Activated B cell treated with CpG ODN at 0.5 μM for 24 hours (primary cell): ENCODE measurements around the gene CENPC. TPM values are rescaled to one million over a fixed set of nuclear protein-coding genes. Genes with fewer than 3 reads are reported as not detected.

Source experiments
- ATAC-seq: fragments of 200-7000 bp; cut with Tn5 transposase; one replicate; pipeline ENCODE4 v1.10.0; 2021; ENCODE audit warnings: low read depth, mild to moderate bottlenecking, moderate library complexity
- CTCF ChIA-PET: fragments of 350-600 bp; sonication (Branson Sonifier 250); formaldehyde crosslinking; loops from one replicate; lab custom pipeline; 2021; ENCODE audit warnings: antibody characterized with exemption; lab: Charles Lee
- POLR2A ChIA-PET: fragments of 350-600 bp; sonication (Branson Sonifier 250); formaldehyde crosslinking; loops from one replicate; lab custom pipeline; 2021; ENCODE audit warnings: antibody characterized with exemption; lab: Charles Lee
- DNase-seq: peaks from one replicate; pipeline ENCODE4 v3.0.0; 2022
- H3K27ac Mint-ChIP-seq: one replicate; pipeline ENCODE4 v1.8.0; 2020; ENCODE audit warnings: mixed read lengths
- H3K27me3 Mint-ChIP-seq: one replicate; pipeline ENCODE4 v1.8.0; 2021; ENCODE audit warnings: mixed read lengths
- H3K36me3 Mint-ChIP-seq: one replicate; pipeline ENCODE4 v1.8.0; 2021; ENCODE audit warnings: low read depth, mixed read lengths
- H3K4me1 Mint-ChIP-seq: one replicate; pipeline ENCODE4 v1.8.0; 2021; ENCODE audit warnings: mixed read lengths
- H3K4me3 Mint-ChIP-seq: one replicate; pipeline ENCODE4 v1.8.0; 2020; ENCODE audit warnings: mild to moderate bottlenecking, mixed read lengths
- H3K9me3 Mint-ChIP-seq: one replicate; pipeline ENCODE4 v1.8.0; 2020; ENCODE audit warnings: mixed read lengths
- CTCF ChIP-seq: fragments of 200-600 bp; IDR thresholded peaks from one replicate; pipeline ENCODE4 v1.8.0; 2022; ENCODE audit warnings: antibody characterized with exemption, mild to moderate bottlenecking
- intact Hi-C: fragments of 100-400 bp; cut with micrococcal nuclease; formaldehyde crosslinking; loops from one replicate; pipeline ENCODE4 v1.15.1; 2024
- total RNA-seq: library from RNA; stranded (reverse); gene quantifications from 2 replicates; pipeline ENCODE4 v1.2.3, GENCODE V29; 2022

CENPC gene
- 40.5 and 46.0 TPM in 2 replicates for total RNA-seq

GRCh38 chr4:67545199-67546003 is at the start of gene CENPC:
CENPC (minus strand) TSS chr4:67545503; CDS start chr4:67545355, 148 bp downstream.
- intact Hi-C loops = loop anchor here (1.0 kb wide), 5 partner anchors 13 to 805 kb away; partner anchors contain the start of genes STAP1, UBA6 and YTHDC1
- ATAC-seq (peak; percentile 93), DNase-seq (peak; percentile 85)
- Mint-ChIP-seq H3K27ac (peak within 1 kb of the TSS; percentile 98), H3K4me1 (peaks cover 50% of the 10 kb centered on the region), H3K9me3 (no peaks in the 10 kb centered on the region), H3K36me3 (peaks cover 39% of the 10 kb centered on the region), H3K27me3 (no peaks in the 10 kb centered on the region), H3K4me3 (peak within 1 kb of the TSS; percentile 96)
- no peak for TF ChIP-seq CTCF
- ChIA-PET POLR2A (interaction anchor here (0.6 to 3.9 kb wide), 12 partner anchors 9 to 156 kb away, joined by 3 to 35 read pairs (median 4); partner anchors contain the start of genes STAP1 and UBA6), CTCF (interaction anchor here (0.6 to 1.6 kb wide), 4 partner anchors 9 to 366 kb away, joined by 4 to 6 read pairs (median 4); partner anchors contain the start of gene UBA6)

- Mint-ChIP-seq H3K4me1 (peaks cover 27% of the 10 kb centered on the region), H3K9me3 (peaks cover 7% of the 10 kb centered on the region), H3K4me3 (no peak overlapping the region), H3K27me3 (no peaks in the 10 kb centered on the region), H3K27ac (peak overlapping the region; percentile 3), H3K36me3 (peaks cover 91% of the 10 kb centered on the region)
- ATAC-seq = no peak
- no peak for TF ChIP-seq CTCF
- ChIA-PET CTCF (no interaction called here), POLR2A (no interaction called here)
- intact Hi-C loops = loop anchor here (2.0 kb wide), 1 partner anchor 13 kb away; no protein-coding TSS in a partner anchor
- no peak for DNase-seq
Observed at GRCh38 chr4:67593741-67594175, 48.5 kb upstream of the CENPC start.

- CTCF ChIA-PET = interaction anchor here (0.9 kb wide), 1 partner anchor 32 kb away, joined by 3 read pairs; no protein-coding TSS in a partner anchor
- H3K36me3 Mint-ChIP-seq = peaks cover 74% of the 10 kb centered on the region
Observed at GRCh38 chr4:67587156-67587555, 41.9 kb upstream of the CENPC start.

GRCh38 chr4:67584496-67584895 is 39.2 kb upstream of the CENPC start:
- ATAC-seq (no peak), DNase-seq (no peak)
- Mint-ChIP-seq H3K27me3 (no peaks in the 10 kb centered on the region), H3K4me3 (no peak overlapping the region), H3K9me3 (no peaks in the 10 kb centered on the region), H3K27ac (peak overlapping the region; percentile 60), H3K4me1 (peaks cover 35% of the 10 kb centered on the region), H3K36me3 (peaks cover 71% of the 10 kb centered on the region)
- no peak for TF ChIP-seq CTCF
- intact Hi-C loops = no loop called here
- ChIA-PET POLR2A (no interaction called here), CTCF (no interaction called here)

More at GRCh38 chr4:67587156-67587555, 41.9 kb upstream of the CENPC start:
- POLR2A ChIA-PET = interaction anchor here (0.6 to 0.9 kb wide), 2 partner anchors 26 to 114 kb away, joined by 3 to 6 read pairs; partner anchors contain the start of gene UBA6
- ATAC-seq (no peak), DNase-seq (no peak)
- Mint-ChIP-seq H3K27ac (no peak overlapping the region), H3K9me3 (no peaks in the 10 kb centered on the region), H3K4me1 (peaks cover 14% of the 10 kb centered on the region), H3K4me3 (no peak overlapping the region), H3K27me3 (no peaks in the 10 kb centered on the region)
- intact Hi-C loops = loop anchor here (2.0 kb wide), 1 partner anchor 14 kb away; no protein-coding TSS in a partner anchor
- no peak for TF ChIP-seq CTCF
